Measurements from ENCODE around the gene POU6F2. TPM values are rescaled to one million over a fixed set of nuclear protein-coding genes. Genes with fewer than 3 reads are reported as not detected.

Gene POU6F2
- total RNA-seq, 1 experiment from 2014 or later, result 0.27 TPM

GRCh38 chr7:39446546-39446945 lies 468.8 kb downstream of the POU6F2 start:
- Histone ChIP-seq H3K9me3 (ENCODE audit: control insufficient read depth in 1 of 2, insufficient read depth in 1 of 2, low read depth in 1 of 2, low read length in 2 of 2) (no peaks in the 10 kb centered on the region), H3K79me2 (ENCODE audit: insufficient read depth, low read length) (no peaks in the 10 kb centered on the region), H3K9ac (ENCODE audit: low read length) (no peak overlapping the region), H3K9me2 (ENCODE audit: insufficient read depth) (no peaks in the 10 kb centered on the region), H3K4me3 (replicated peaks in 1 of 2; ENCODE audit: low read depth in 1 of 2, low read length in 2 of 2) (no peak overlapping the region), H2AFZ (ENCODE audit: low read depth, low read length, poor library complexity, severe bottlenecking) (no peak overlapping the region), H4K20me1 (ENCODE audit: insufficient read depth) (no peaks in the 10 kb centered on the region), H3K4me2 (ENCODE audit: low read length) (no peak overlapping the region), H3K27me3 (ENCODE audit: insufficient read depth, low read length) (peaks cover 45% of the 10 kb centered on the region), H3K36me3 (ENCODE audit: control insufficient read depth in 1 of 2, insufficient read depth in 2 of 2, low read length in 2 of 2) (no peaks in the 10 kb centered on the region), H3K27ac (ENCODE audit: low read depth, low read length) (no peak overlapping the region), H3K4me1 (ENCODE audit: control insufficient read depth in 1 of 2, insufficient read depth in 2 of 2, low read length in 2 of 2) (no peaks in the 10 kb centered on the region)
- DNase-seq (ENCODE audit: low read depth, low spot score), result no peak
- ChIA-PET RAD21 (ENCODE audit: low non-redundant PET in 1 of 2, low total read pairs in 2 of 2, uncharacterized antibody in 2 of 2, unreplicated experiment in 2 of 2) (no interaction called here), POLR2A (no interaction called here), CTCF (no interaction called here)
- intact Hi-C loops (cut with micrococcal nuclease), result no loop called here
- BruUV-seq (replicated peaks), result no TSS peak
- ATAC-seq, result no peak
- TF ChIP-seq SP1 (IDR thresholded peaks at IDR 0.05; ENCODE audit: low read depth) (no peak), REST (IDR thresholded peaks at IDR 0.05; ENCODE audit: low read depth) (no peak), SRF (IDR thresholded peaks at IDR 0.05; ENCODE audit: low read depth) (no peak), ZFX (IDR thresholded peaks at IDR 0.05) (no peak), CTCF (IDR thresholded peaks at IDR 0.05 in 2 of 3, conservative IDR thresholded peaks at IDR 0.05 in 1 of 3; ENCODE audit: borderline replicate concordance in 1 of 3, insufficient read depth in 1 of 3, low read depth in 2 of 3, low read length in 2 of 3) (no peak), ZNF274 (IDR thresholded peaks at IDR 0.05; ENCODE audit: low read depth, low read length) (no peak), JUND (IDR thresholded peaks at IDR 0.05) (no peak), RAD21 (IDR thresholded peaks at IDR 0.05; ENCODE audit: low read depth) (no peak), CBX3 (IDR thresholded peaks at IDR 0.05; ENCODE audit: low read depth) (no peak), MAX (IDR thresholded peaks at IDR 0.05) (no peak), EGR1 (IDR thresholded peaks at IDR 0.05; ENCODE audit: low read depth) (no peak), SIN3A (IDR thresholded peaks at IDR 0.05; ENCODE audit: low read depth) (no peak), YY1 (IDR thresholded peaks at IDR 0.05; ENCODE audit: extremely low read depth, insufficient replicate concordance, low read depth, low read length) (no peak), EZH2 (IDR thresholded peaks at IDR 0.05) (no peak), EZH2phosphoT487 (IDR thresholded peaks at IDR 0.05; ENCODE audit: borderline replicate concordance) (no peak), FOSL1 (IDR thresholded peaks at IDR 0.05; ENCODE audit: low read depth) (no peak), ZBTB33 (IDR thresholded peaks at IDR 0.05; ENCODE audit: extremely low read depth, insufficient replicate concordance, low read length) (no peak), POLR2AphosphoS5 (IDR thresholded peaks at IDR 0.05; ENCODE audit: low read depth, low read length) (no peak)
